Mesothelial cell of epicardium (in vitro differentiated cells): ENCODE data around the gene CHST11. TPM values are rescaled to one million over a fixed set of nuclear protein-coding genes. Genes with fewer than 3 reads are reported as not detected.
"Not testable (repeated sequence)": the region's sequence is repeated elsewhere in the genome, so short reads cannot be mapped to it uniquely, and the experiment has no call there.

ENCODE experiments used
- DNase-seq, 2 experiments: peaks; one replicate each; pipeline ENCODE4 v3.0.0; 2021; ENCODE audit warnings: low spot score in 2 of 2; ENCODE audit not compliant: unreplicated experiment in 2 of 2
- H3K27ac Mint-ChIP-seq: 2 replicates; pipeline ENCODE4 v1.8.0; 2021; ENCODE audit warnings: mixed read lengths
- H3K27me3 Mint-ChIP-seq: 2 replicates; pipeline ENCODE4 v1.8.0; 2021; ENCODE audit warnings: low read depth, mixed read lengths
- H3K36me3 Mint-ChIP-seq: 2 replicates; pipeline ENCODE4 v1.8.0; 2021; ENCODE audit warnings: mixed read lengths
- H3K4me1 Mint-ChIP-seq: 2 replicates; pipeline ENCODE4 v1.8.0; 2021; ENCODE audit warnings: mixed read lengths
- H3K4me3 Mint-ChIP-seq: 2 replicates; pipeline ENCODE4 v1.8.0; 2021; ENCODE audit warnings: mild to moderate bottlenecking, moderate library complexity, mixed read lengths
- H3K9me3 Mint-ChIP-seq: 2 replicates; pipeline ENCODE4 v1.8.0; 2021; ENCODE audit warnings: mixed read lengths
- total RNA-seq: library from RNA; stranded (reverse); gene quantifications from 3 replicates; pipeline ENCODE4 v1.2.1, GENCODE V29; 2021
- TF ChIP-seq, protein P1 (sequence below): fragments of 200-600 bp; sonication (generic); IDR thresholded peaks from one replicate; pipeline ENCODE4 v1.5.0; 2021; ENCODE audit warnings: antibody characterized with exemption; ENCODE audit not compliant: unreplicated experiment

The CHST11 gene
- total RNA-seq, 1 donor from 2014 or later = 15.0 TPM

DNA sequence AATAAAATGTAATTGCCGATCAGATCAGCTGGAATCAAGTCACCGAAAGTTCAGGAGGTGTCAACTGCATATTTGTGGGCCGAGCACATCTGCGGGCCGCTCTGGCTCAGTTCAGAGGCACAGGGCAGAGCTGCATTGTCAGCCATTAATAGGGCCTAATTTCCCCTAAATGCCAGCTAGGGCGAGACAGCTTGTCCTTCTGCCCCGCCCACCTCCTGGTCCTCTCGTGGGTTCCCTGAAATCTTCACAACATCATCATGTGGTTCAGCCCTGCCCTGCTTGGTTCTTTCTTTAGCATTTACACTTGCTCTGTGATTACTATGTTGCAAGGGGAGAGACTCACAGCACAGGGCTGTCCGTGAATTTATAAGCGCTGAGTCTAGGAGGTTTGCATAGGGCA lies 148.9 kb downstream of the CHST11 start:
- Mint-ChIP-seq H3K27ac (no peak overlapping the region), H3K4me3 (peak overlapping the region; percentile 24), H3K36me3 (no peaks in the 10 kb centered on the region), H3K4me1 (peaks cover 26% of the 10 kb centered on the region), H3K9me3 (no peaks in the 10 kb centered on the region), H3K27me3 (peaks cover 22% of the 10 kb centered on the region)
- TF ChIP-seq, protein P1, sequence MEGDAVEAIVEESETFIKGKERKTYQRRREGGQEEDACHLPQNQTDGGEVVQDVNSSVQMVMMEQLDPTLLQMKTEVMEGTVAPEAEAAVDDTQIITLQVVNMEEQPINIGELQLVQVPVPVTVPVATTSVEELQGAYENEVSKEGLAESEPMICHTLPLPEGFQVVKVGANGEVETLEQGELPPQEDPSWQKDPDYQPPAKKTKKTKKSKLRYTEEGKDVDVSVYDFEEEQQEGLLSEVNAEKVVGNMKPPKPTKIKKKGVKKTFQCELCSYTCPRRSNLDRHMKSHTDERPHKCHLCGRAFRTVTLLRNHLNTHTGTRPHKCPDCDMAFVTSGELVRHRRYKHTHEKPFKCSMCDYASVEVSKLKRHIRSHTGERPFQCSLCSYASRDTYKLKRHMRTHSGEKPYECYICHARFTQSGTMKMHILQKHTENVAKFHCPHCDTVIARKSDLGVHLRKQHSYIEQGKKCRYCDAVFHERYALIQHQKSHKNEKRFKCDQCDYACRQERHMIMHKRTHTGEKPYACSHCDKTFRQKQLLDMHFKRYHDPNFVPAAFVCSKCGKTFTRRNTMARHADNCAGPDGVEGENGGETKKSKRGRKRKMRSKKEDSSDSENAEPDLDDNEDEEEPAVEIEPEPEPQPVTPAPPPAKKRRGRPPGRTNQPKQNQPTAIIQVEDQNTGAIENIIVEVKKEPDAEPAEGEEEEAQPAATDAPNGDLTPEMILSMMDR = no peak
- no peak for DNase-seq

DNA sequence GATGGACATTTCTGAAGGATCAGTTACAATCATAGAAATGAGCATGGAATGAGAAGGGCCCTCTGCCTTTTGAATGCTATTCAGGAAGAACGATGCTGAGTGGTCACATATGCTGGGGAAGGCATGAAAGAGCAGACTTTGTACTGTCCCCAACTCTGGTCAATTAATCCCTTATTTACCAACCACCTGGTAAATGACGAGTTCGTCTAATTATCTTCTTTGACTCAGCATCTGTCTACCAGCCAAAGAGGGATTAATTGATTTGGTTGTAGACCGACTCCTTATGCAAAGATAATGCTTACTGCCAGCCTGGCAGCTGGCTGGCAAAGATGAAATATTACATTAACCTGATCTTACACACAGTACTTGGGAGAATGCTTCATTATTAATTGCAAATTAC lies 152.2 kb downstream of the CHST11 start:
- no peak overlapping the region for H3K27ac Mint-ChIP-seq
- peaks cover 23% of the 10 kb centered on the region for H3K27me3 Mint-ChIP-seq
- H3K9me3 Mint-ChIP-seq = peaks cover 3% of the 10 kb centered on the region
- TF ChIP-seq, protein P1 = no peak
- peaks cover 1% of the 10 kb centered on the region for H3K36me3 Mint-ChIP-seq
- H3K4me1 Mint-ChIP-seq = peaks cover 12% of the 10 kb centered on the region
- no peak overlapping the region for H3K4me3 Mint-ChIP-seq
- DNase-seq = no peak

GRCh38 chr12:104609445-104609844 lies 152.7 kb downstream of the CHST11 start:
- Mint-ChIP-seq H3K27ac (no peak overlapping the region), H3K36me3 (peaks cover 1% of the 10 kb centered on the region), H3K4me3 (no peak overlapping the region), H3K4me1 (peaks cover 8% of the 10 kb centered on the region), H3K27me3 (peaks cover 24% of the 10 kb centered on the region), H3K9me3 (peaks cover 3% of the 10 kb centered on the region)
- no peak for DNase-seq
- TF ChIP-seq, protein P1 = no peak

GRCh38 chr12:104610513-104611235 lies 153.9 kb downstream of the CHST11 start:
- Mint-ChIP-seq H3K9me3 (peaks cover 3% of the 10 kb centered on the region), H3K4me1 (peaks cover 8% of the 10 kb centered on the region), H3K36me3 (peaks cover 1% of the 10 kb centered on the region), H3K27ac (no peak overlapping the region), H3K4me3 (no peak overlapping the region), H3K27me3 (peaks cover 36% of the 10 kb centered on the region)
- TF ChIP-seq, protein P1 = no peak
- DNase-seq = no peak

- Mint-ChIP-seq H3K4me3 (no peak overlapping the region), H3K36me3 (peaks cover 1% of the 10 kb centered on the region), H3K9me3 (peaks cover 3% of the 10 kb centered on the region), H3K27me3 (peaks cover 42% of the 10 kb centered on the region), H3K4me1 (peaks cover 5% of the 10 kb centered on the region), H3K27ac (no peak overlapping the region)
- TF ChIP-seq, protein P1 = no peak
- no peak for DNase-seq
Measured at GRCh38 chr12:104611671-104612070, 154.9 kb downstream of the CHST11 start.

GRCh38 chr12:104613372-104613771 lies 156.6 kb downstream of the CHST11 start:
- H3K9me3 Mint-ChIP-seq, H3K4me1 Mint-ChIP-seq, DNase-seq, H3K4me3 Mint-ChIP-seq, H3K36me3 Mint-ChIP-seq, H3K27ac Mint-ChIP-seq: not testable (repeated sequence)
- H3K27me3 Mint-ChIP-seq = peaks cover 49% of the 10 kb centered on the region
